Measurements from ENCODE around the gene MTIF3.

Gene MTIF3

DNA sequence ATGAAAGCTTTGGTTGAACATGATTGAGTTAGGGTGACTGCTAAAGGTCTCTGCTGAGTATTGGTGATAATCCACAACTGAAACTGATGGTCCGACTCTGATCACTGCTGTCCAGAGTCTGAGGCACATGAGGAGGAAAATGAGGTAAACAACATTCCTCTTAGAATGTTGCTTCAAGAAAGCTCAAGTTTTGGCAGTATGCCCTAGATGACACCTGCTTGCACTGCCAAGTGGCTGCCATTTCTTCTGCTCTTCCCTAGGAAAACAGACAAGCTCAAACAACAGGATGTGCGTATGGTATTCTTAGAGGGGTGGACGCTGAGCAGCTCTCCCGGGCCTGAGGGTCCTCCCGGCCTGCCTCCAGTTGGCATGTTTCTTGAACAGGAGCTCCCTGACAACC, 15.2 kb upstream of the MTIF3 start:
- no peak for DNase-seq (ENCODE audit: low read depth, low spot score)
- no peak overlapping the region for H3K4me3 ChIP-seq (ENCODE audit: low read depth, low read length)
- CTCF ChIA-PET = no interaction called here
- POLR2A ChIA-PET = no interaction called here
- TF ChIP-seq, protein P1, sequence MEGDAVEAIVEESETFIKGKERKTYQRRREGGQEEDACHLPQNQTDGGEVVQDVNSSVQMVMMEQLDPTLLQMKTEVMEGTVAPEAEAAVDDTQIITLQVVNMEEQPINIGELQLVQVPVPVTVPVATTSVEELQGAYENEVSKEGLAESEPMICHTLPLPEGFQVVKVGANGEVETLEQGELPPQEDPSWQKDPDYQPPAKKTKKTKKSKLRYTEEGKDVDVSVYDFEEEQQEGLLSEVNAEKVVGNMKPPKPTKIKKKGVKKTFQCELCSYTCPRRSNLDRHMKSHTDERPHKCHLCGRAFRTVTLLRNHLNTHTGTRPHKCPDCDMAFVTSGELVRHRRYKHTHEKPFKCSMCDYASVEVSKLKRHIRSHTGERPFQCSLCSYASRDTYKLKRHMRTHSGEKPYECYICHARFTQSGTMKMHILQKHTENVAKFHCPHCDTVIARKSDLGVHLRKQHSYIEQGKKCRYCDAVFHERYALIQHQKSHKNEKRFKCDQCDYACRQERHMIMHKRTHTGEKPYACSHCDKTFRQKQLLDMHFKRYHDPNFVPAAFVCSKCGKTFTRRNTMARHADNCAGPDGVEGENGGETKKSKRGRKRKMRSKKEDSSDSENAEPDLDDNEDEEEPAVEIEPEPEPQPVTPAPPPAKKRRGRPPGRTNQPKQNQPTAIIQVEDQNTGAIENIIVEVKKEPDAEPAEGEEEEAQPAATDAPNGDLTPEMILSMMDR (IDR thresholded peaks at IDR 0.05; ENCODE audit: insufficient read depth, low read length, missing control alignments) = no peak

DNA sequence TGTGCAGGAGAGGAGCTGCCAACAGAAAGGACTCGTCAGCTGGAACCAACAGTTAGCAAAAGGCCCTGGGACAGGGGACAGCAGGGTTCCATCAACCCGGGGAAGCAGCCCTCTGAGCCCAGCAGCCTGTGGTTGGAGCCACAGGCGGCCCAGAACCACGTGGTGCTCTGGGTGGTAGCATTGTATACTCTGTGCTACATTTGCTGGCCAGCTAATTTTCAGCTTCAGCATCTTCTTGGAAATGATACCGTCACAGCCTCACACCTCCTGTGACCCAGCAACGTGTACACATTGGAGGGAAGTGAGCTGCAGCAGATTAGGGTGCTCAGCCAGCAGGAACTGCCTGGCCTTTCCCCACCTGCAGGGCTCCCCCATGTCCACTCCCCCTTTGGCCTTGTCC, 13.1 kb upstream of the MTIF3 start:
- CTCF ChIA-PET = interaction anchor here (0.6 to 3.0 kb wide), 2 partner anchors 11 to 87 kb away, joined by 3 to 11 read pairs; no protein-coding TSS in a partner anchor
- POLR2A ChIA-PET = no interaction called here

DNA sequence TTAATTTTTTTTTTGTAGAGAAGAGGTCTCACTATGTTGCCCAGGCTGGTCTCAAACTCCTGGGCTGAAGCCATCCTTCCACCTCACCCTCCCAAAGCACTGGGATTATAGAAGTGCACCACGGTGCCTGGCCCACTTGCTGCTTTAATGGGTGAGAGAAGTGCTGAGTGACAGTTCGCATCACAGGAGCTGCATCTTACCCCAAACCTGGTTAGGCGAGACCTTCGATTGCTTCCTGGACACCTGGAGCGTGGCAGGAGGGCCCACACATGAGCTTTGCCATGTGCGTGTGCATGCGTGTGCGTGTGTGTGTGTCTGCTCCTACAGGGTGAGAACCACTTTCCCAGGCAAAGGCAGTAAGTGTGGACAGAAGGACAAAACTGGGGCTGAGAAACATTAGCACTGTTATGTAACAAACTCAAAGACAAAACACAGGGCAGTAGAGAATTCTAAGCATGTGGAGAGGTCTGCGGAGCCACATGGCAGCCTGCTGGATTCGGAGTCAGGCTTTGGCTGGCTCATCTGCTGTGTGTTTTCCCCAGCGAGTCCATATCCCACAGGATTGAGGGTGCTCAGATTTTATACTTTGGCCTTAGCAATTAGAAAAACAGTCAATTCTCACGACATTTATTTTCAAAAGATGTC, 11.7 kb upstream of the MTIF3 start:
- no peak for DNase-seq (ENCODE audit: low read depth, low spot score)
- POLR2A ChIA-PET = no interaction called here
- no peak overlapping the region for H3K4me3 ChIP-seq (ENCODE audit: low read depth, low read length)
- CTCF ChIA-PET = interaction anchor here (3.0 kb wide), 1 partner anchor 9 kb away, joined by 11 read pairs; no protein-coding TSS in a partner anchor
- TF ChIP-seq, protein P1 (IDR thresholded peaks at IDR 0.05; ENCODE audit: insufficient read depth, low read length, missing control alignments) = no peak

More for the DNA sequence above, 13.1 kb upstream of the MTIF3 start:
- DNase-seq (ENCODE audit: low read depth, low spot score) = no peak
- no peak overlapping the region for H3K4me3 ChIP-seq (ENCODE audit: low read depth, low read length)
- TF ChIP-seq, protein P1 (IDR thresholded peaks at IDR 0.05; ENCODE audit: insufficient read depth, low read length, missing control alignments) = no peak

DNA sequence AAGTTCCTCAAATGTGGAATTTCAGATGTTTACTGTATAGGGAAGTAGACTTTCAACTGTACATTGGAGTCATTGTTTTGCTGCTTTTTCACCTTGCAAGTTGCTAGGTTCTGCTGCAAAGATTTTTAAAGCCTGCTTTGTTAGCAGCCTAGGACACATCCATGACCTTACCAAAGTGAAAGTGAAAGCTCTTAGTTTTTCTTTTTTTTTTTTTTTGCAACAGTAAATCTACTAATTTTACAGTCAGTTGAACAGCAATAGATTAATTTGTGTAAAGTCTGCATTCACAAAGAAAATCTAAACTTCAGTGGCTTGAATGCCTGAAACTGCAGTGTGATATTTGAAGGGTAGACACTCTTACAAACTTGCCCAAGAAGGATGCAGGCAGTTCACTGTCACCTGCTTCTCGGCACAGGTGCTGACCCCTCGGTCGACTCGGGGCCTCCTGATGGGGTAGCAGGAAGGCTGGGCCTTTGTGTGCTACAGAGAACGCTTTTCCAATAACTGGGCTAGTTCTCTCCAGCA, 5.0 kb upstream of the MTIF3 start:
- ChIA-PET CTCF (interaction anchor here (0.9 to 1.4 kb wide), 5 partner anchors 76 to 375 kb away, joined by 3 to 4 read pairs (median 3); no protein-coding TSS in a partner anchor), POLR2A (no interaction called here)
- TF ChIP-seq, protein P1 (IDR thresholded peaks at IDR 0.05; ENCODE audit: insufficient read depth, low read length, missing control alignments) = no peak
- peak overlapping the region; percentile 13; the same call in 1 of the 2 replicates for H3K4me3 ChIP-seq (ENCODE audit: low read depth, low read length)
- DNase-seq (ENCODE audit: low read depth, low spot score) = no peak

DNA sequence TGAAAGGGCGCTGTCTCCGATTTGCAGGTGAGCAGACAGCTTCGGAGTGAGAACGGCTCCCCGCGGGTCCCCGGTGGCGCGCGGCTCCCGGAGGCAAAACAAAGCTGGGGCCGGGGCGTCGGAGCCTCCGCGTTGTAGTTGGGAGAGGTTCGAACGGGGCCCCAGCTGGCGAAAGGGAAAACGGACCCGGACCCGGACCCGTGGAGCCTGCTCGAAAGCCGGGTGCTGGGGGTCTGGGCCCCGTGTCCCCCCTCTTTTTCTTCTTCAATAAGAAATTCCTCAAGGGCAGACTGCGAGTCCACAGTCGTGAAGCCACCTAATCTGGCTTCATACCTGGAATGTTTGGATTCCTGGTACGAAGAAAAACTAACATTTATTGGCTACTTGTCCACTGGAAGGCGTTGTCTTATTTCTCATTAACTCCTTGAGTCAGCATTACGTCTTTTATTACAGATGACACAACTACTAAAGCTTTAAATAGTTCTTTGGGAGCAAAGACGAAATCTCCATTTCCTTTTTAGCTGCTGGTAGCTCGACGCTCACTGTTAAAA, 632 bp upstream of the MTIF3 start:
- H3K4me3 ChIP-seq (ENCODE audit: low read depth, low read length) = peak overlapping the region; percentile 83
- TF ChIP-seq, protein P1 (IDR thresholded peaks at IDR 0.05; ENCODE audit: insufficient read depth, low read length, missing control alignments) = no peak
- ChIA-PET CTCF (interaction anchor here (1.4 to 3.8 kb wide), 2 partner anchors 11 to 89 kb away, joined by 3 to 11 read pairs; no protein-coding TSS in a partner anchor), POLR2A (interaction anchor here (0.8 kb wide), 1 partner anchor 25 kb away, joined by 3 read pairs; no protein-coding TSS in a partner anchor)
- no peak for DNase-seq (ENCODE audit: low read depth, low spot score)

DNA sequence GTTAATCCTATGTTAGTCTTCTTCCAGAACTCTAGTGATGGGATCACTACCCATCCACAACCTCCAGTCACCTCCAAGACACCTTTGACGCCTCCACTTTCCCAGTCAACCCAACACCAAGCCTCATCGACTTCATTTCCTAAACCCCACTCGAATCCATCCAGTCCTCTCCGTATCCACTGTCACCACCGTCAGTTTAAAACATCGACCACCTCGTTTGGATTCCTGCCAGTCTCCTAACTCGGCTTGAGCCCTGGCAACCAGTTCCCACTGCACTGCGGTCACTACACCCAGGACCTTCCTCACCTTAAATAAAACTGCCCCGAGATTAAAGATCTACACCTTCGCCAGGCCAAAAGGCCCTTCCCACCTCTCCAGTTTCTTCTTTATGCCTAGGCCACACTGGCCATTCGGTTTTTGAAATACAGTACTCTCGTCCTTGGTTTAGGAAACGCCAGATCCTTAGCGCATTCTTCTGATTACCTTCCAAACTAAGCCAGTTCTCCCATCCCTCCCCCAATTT, 1.2 kb downstream of the MTIF3 start:
- CTCF ChIA-PET = interaction anchor here (1.6 kb wide), 1 partner anchor 519 kb away, joined by 3 read pairs; no protein-coding TSS in a partner anchor

More for the DNA sequence above, 1.2 kb downstream of the MTIF3 start:
- DNase-seq (ENCODE audit: low read depth, low spot score) = no peak
- POLR2A ChIA-PET = interaction anchor here (1.3 kb wide), 1 partner anchor 170 kb away, joined by 3 read pairs; no protein-coding TSS in a partner anchor
- TF ChIP-seq, protein P1 (IDR thresholded peaks at IDR 0.05; ENCODE audit: insufficient read depth, low read length, missing control alignments) = no peak
- peak overlapping the region; percentile 83 for H3K4me3 ChIP-seq (ENCODE audit: low read depth, low read length)
